IMR-90 (cell line): Measurements from ENCODE around the gene APOA4. TPM values are rescaled to one million over a fixed set of nuclear protein-coding genes. Genes with fewer than 3 reads are reported as not detected.

Experiments
- ATAC-seq: fragments of 200-7000 bp; cut with Tn5 transposase; 2 replicates; pipeline ENCODE4 v1.9.1; 2020; ENCODE audit warnings: low read depth, mild to moderate bottlenecking, moderate library complexity
- BruUV-seq: library from RNA; stranded (reverse); fragments of 400-500 nt; replicated peaks from 2 replicates; lab custom pipeline; 2021; lab: Mats Ljungman, UMichigan
- CTCF ChIA-PET: fragments of 300-600 bp; formaldehyde crosslinking; extraction: SDS; loops from one replicate; lab custom pipeline; 2021; ENCODE audit warnings: antibody characterized with exemption; lab: Yijun Ruan, JAX
- POLR2A ChIA-PET: fragments of 300-600 bp; sonication (Branson Sonifier 250); formaldehyde crosslinking; loops from one replicate; lab custom pipeline; 2022; ENCODE audit warnings: antibody characterized with exemption; ENCODE audit not compliant: unreplicated experiment; lab: Charles Lee
- DNase-seq: peaks from one replicate; pipeline ENCODE4 v3.0.0; 2013
- H2AFZ ChIP-seq: replicated peaks from 2 replicates; pipeline ENCODE3; 2013; ENCODE audit warnings: low read length, mild to moderate bottlenecking; ENCODE audit not compliant: poor library complexity
- H2AK5ac ChIP-seq: 2 replicates; pipeline ENCODE4 v1.6.1; 2013; ENCODE audit warnings: low read depth, low read length, inconsistent platforms
- H2AK9ac ChIP-seq: replicated peaks from 2 replicates; pipeline ENCODE3; 2013; ENCODE audit warnings: mild to moderate bottlenecking, low read depth, low read length, moderate library complexity; ENCODE audit not compliant: poor library complexity
- H2BK120ac ChIP-seq: 2 replicates; pipeline ENCODE4 v1.6.1; 2013; ENCODE audit warnings: low read depth, low read length, inconsistent platforms
- H2BK15ac ChIP-seq: 3 replicates; pipeline ENCODE4 v1.6.1; 2013; ENCODE audit warnings: low read depth, low read length, inconsistent platforms
- H2BK20ac ChIP-seq: 2 replicates; pipeline ENCODE4 v1.6.1; 2013; ENCODE audit warnings: low read depth, mild to moderate bottlenecking, inconsistent platforms, low read length, moderate library complexity
- H2BK5ac ChIP-seq: 2 replicates; pipeline ENCODE4 v1.6.1; 2013; ENCODE audit warnings: mild to moderate bottlenecking, low read depth, low read length, inconsistent platforms; ENCODE audit not compliant: poor library complexity, severe bottlenecking
- H3K14ac ChIP-seq: replicated peaks from 2 replicates; pipeline ENCODE4 v1.6.1; 2013; ENCODE audit warnings: low read depth, low read length, inconsistent platforms
- H3K18ac ChIP-seq: 2 replicates; pipeline ENCODE4 v1.6.1; 2013; ENCODE audit warnings: low read depth, low read length, control low read depth
- H3K23ac ChIP-seq: 2 replicates; pipeline ENCODE4 v1.6.1; 2013; ENCODE audit warnings: low read depth, low read length, inconsistent platforms
- H3K27ac ChIP-seq: 2 replicates; pipeline ENCODE4 v1.5.1; 2013; ENCODE audit warnings: mild to moderate bottlenecking, control low read depth, low read length; ENCODE audit not compliant: insufficient read depth
- H3K27me3 ChIP-seq: 2 replicates; pipeline ENCODE4 v1.6.1; 2013; ENCODE audit warnings: low read length; ENCODE audit not compliant: control insufficient read depth, insufficient read depth
- H3K36me3 ChIP-seq: 2 replicates; pipeline ENCODE4 v1.6.1; 2013; ENCODE audit warnings: low read length, mixed read lengths; ENCODE audit not compliant: control insufficient read depth, insufficient read depth
- H3K4ac ChIP-seq: 2 replicates; pipeline ENCODE4 v1.6.1; 2013; ENCODE audit warnings: low read depth, low read length, inconsistent platforms
- H3K4me1 ChIP-seq: 2 replicates; pipeline ENCODE4 v1.6.1; 2013; ENCODE audit warnings: low read length, mixed read lengths; ENCODE audit not compliant: control insufficient read depth, insufficient read depth
- H3K4me2 ChIP-seq: 2 replicates; pipeline ENCODE4 v1.6.1; 2013; ENCODE audit warnings: low read depth, mild to moderate bottlenecking, control low read depth, low read length, moderate library complexity
- H3K4me3 ChIP-seq: 2 replicates; pipeline ENCODE4 v1.5.1; 2013; ENCODE audit warnings: low read depth, mild to moderate bottlenecking, control low read depth, low read length, moderate library complexity; ENCODE audit not compliant: insufficient read depth
- H3K56ac ChIP-seq: 2 replicates; pipeline ENCODE4 v1.6.1; 2013; ENCODE audit warnings: low read length, inconsistent platforms; ENCODE audit not compliant: insufficient read depth; ENCODE audit errors: extremely low read depth
- H3K79me1 ChIP-seq, 2 experiments: 2 replicates each; pipeline ENCODE4 v1.6.1; 2013; ENCODE audit warnings: low read length in 2 of 2, inconsistent platforms in 1 of 2, low read depth in 1 of 2
- H3K9ac ChIP-seq: 2 replicates; pipeline ENCODE4 v1.6.1; 2013; ENCODE audit warnings: low read depth, low read length, control low read depth
- H3K9me1 ChIP-seq: 2 replicates; pipeline ENCODE4 v1.6.1; 2013; ENCODE audit warnings: low read length, inconsistent platforms; ENCODE audit not compliant: insufficient read depth
- H3K9me3 ChIP-seq: 2 replicates; pipeline ENCODE4 v1.6.1; 2013; ENCODE audit warnings: low read length; ENCODE audit not compliant: control insufficient read depth, insufficient read depth
- H4K20me1 ChIP-seq: 2 replicates; pipeline ENCODE4 v1.6.1; 2013; ENCODE audit warnings: low read length, inconsistent platforms; ENCODE audit not compliant: insufficient read depth
- H4K5ac ChIP-seq: 2 replicates; pipeline ENCODE4 v1.6.1; 2013; ENCODE audit warnings: mild to moderate bottlenecking, low read depth, low read length, control low read depth
- H4K8ac ChIP-seq, 2 experiments: 2 replicates each; pipeline ENCODE4 v1.6.1; 2013; ENCODE audit warnings: low read depth in 2 of 2, low read length in 2 of 2, control low read depth in 1 of 2, inconsistent platforms in 1 of 2
- H4K91ac ChIP-seq: 2 replicates; pipeline ENCODE4 v1.6.1; 2013; ENCODE audit warnings: low read depth, low read length, inconsistent platforms; ENCODE audit not compliant: insufficient read depth
- POLR2A ChIP-seq: IDR thresholded peaks from 2 replicates; pipeline ENCODE4 v1.6.1; 2012; ENCODE audit warnings: mild to moderate bottlenecking, low read depth, low read length
- RFX5 ChIP-seq: IDR thresholded peaks from 2 replicates; pipeline ENCODE4 v1.8.0; 2012; ENCODE audit warnings: low read depth, mild to moderate bottlenecking, low read length, moderate library complexity
- SMC3 ChIP-seq: fragments of 150-350 bp; IDR thresholded peaks from 2 replicates; pipeline ENCODE4 v1.6.1; 2016; ENCODE audit warnings: low read depth, mild to moderate bottlenecking, antibody characterized with exemption, low read length, moderate library complexity
- USF2 ChIP-seq: fragments of 150-350 bp; IDR thresholded peaks from 2 replicates; pipeline ENCODE4 v1.6.1; 2017; ENCODE audit warnings: mild to moderate bottlenecking, antibody characterized with exemption, low read length, low read depth
- WGBS, 2 experiments: methylation state at CpG; one replicate each; pipeline versions ENCODE4 v1.1.5 to v1.1.7; 2013; ENCODE audit warnings: missing lambda C conversion rate in 2 of 2; ENCODE audit not compliant: insufficient read length in 1 of 2; ENCODE audit errors: extremely low coverage in 2 of 2; 5-methylcytosine and 5-hydroxymethylcytosine counted together
- dilution Hi-C: fragments of 300-500 bp; cut with HindIII; formaldehyde crosslinking; loops from one replicate; pipeline ENCODE4 v1.14.3; 2018; ENCODE audit warnings: low sequenced_read_pairs; ENCODE audit not compliant: unreplicated experiment
- in situ Hi-C: fragments of 300-500 bp; cut with MboI; formaldehyde crosslinking; loops from 3 replicates; pipeline ENCODE4 v1.14.3; 2019; ENCODE audit warnings: low sequenced_read_pairs, inconsistent platforms, mixed read lengths
- intact Hi-C: fragments of 100-400 bp; cut with micrococcal nuclease; formaldehyde crosslinking; loops from 2 replicates; pipeline ENCODE4 v1.10.0; 2022
- polyA plus RNA-seq, 3 experiments: library from polyadenylated mRNA; depleted of rRNA; stranded (reverse); fragments of >200 nt; gene quantifications; 2 replicates each; pipeline ENCODE4 v1.2.3, GENCODE V29; 2012; ENCODE audit warnings: low replicate concordance in 1 of 3
- total RNA-seq: library from RNA; depleted of rRNA; stranded (reverse); fragments of >200 nt; gene quantifications from 2 replicates; pipeline ENCODE4 v1.2.3, GENCODE V29; 2012

The APOA4 gene
- total and polyA plus RNA-seq, 2 of the 4 experiments (the other 2 are of a cell fraction) = not detected

GRCh38 chr11:116842909-116843308 lies 19.8 kb upstream of the APOA4 start:
- TF ChIP-seq RFX5 (no peak), SMC3 (no peak), POLR2A (no peak), USF2 (no peak)
- DNase-seq (no peak), ATAC-seq (no peak)
- 100% methylated on average over 1 of the region's 4 CpGs; no CpG with 5 or more reads in 1 of the 2 experiments for WGBS, 2 experiments
- BruUV-seq = no TSS peak
- H3K4ac ChIP-seq = no peak overlapping the region
- no peak overlapping the region for H4K5ac ChIP-seq
- ChIA-PET CTCF (no interaction called here), POLR2A (no interaction called here)
- no peaks in the 10 kb centered on the region for H3K4me1 ChIP-seq
- H3K4me2 ChIP-seq = no peak overlapping the region
- dilution Hi-C loops = no loop called here
- no peak overlapping the region for H3K9ac ChIP-seq
- peaks cover 4% of the 10 kb centered on the region; the same call in 1 of the 2 replicates for H3K9me1 ChIP-seq
- H3K27ac ChIP-seq = no peak overlapping the region
- no peaks in the 10 kb centered on the region for H3K27me3 ChIP-seq
- H3K56ac ChIP-seq = no peak overlapping the region
- H2BK5ac ChIP-seq = no peak overlapping the region
- no peaks in the 10 kb centered on the region for H3K79me1 ChIP-seq
- no peaks in the 10 kb centered on the region for H4K20me1 ChIP-seq
- no peak overlapping the region for H2AK5ac ChIP-seq
- no peaks in the 10 kb centered on the region for H3K9me3 ChIP-seq
- no peak overlapping the region for H2BK20ac ChIP-seq
- no peak overlapping the region for H2BK15ac ChIP-seq
- no peak overlapping the region for H3K4me3 ChIP-seq
- H2BK120ac ChIP-seq = no peak overlapping the region
- H3K36me3 ChIP-seq = peaks cover 35% of the 10 kb centered on the region
- no peak overlapping the region for H3K18ac ChIP-seq
- intact Hi-C loops = no loop called here
- no peak overlapping the region for H4K8ac ChIP-seq
- no peak overlapping the region for H4K91ac ChIP-seq
- no peak overlapping the region for H3K14ac ChIP-seq
- in situ Hi-C loops = no loop called here
- no peak overlapping the region for H3K23ac ChIP-seq
- H2AK9ac ChIP-seq = no peak overlapping the region
- no peak overlapping the region for H2AFZ ChIP-seq
